NCI-H2107 (cell line): ENCODE measurements around the gene NHP2.

Experiments
- DNase-seq: peaks from one replicate; lab custom pipeline; 2025; lab: John Stamatoyannopoulos, UW

Gene NHP2

GRCh38 chr5:178174456-178174855, 20.8 kb upstream of the NHP2 start:
- no peak for DNase-seq

GRCh38 chr5:178170455-178170854, 16.8 kb upstream of the NHP2 start:
- no peak for DNase-seq

- DNase-seq = no peak
Measured at GRCh38 chr5:178165581-178165980, 11.9 kb upstream of the NHP2 start.

- DNase-seq = peak; percentile 61
Measured at GRCh38 chr5:178163772-178164735, 10.4 kb upstream of the NHP2 start.

GRCh38 chr5:178162481-178162880, 8.8 kb upstream of the NHP2 start:
- DNase-seq = no peak

GRCh38 chr5:178160176-178160575, 6.5 kb upstream of the NHP2 start:
- no peak for DNase-seq

GRCh38 chr5:178155065-178155464, 1.4 kb upstream of the NHP2 start:
- DNase-seq = no peak

GRCh38 chr5:178152491-178153444, 917 bp downstream of the NHP2 start:
- no peak for DNase-seq

GRCh38 chr5:178150977-178151734, 2.5 kb downstream of the NHP2 start:
- no peak for DNase-seq

- no peak for DNase-seq
Measured at GRCh38 chr5:178149199-178149932, 4.3 kb downstream of the NHP2 start.

GRCh38 chr5:178147406-178147805, 6.3 kb downstream of the NHP2 start:
- no peak for DNase-seq

- no peak for DNase-seq
Measured at GRCh38 chr5:178145965-178146820, 7.5 kb downstream of the NHP2 start.

- DNase-seq = no peak
Measured at GRCh38 chr5:178143901-178144300, 9.8 kb downstream of the NHP2 start.

GRCh38 chr5:178143246-178143645, 10.4 kb downstream of the NHP2 start:
- DNase-seq = no peak

GRCh38 chr5:178142642-178143041, 11.0 kb downstream of the NHP2 start:
- no peak for DNase-seq

- no peak for DNase-seq
Measured at GRCh38 chr5:178141550-178141949, 12.1 kb downstream of the NHP2 start.

- DNase-seq = no peak
Measured at GRCh38 chr5:178137991-178138390, 15.7 kb downstream of the NHP2 start.

GRCh38 chr5:178136990-178137389, 16.7 kb downstream of the NHP2 start:
- no peak for DNase-seq

- DNase-seq = no peak
Measured at GRCh38 chr5:178131446-178131996, 22.2 kb downstream of the NHP2 start.
